ENCODE measurements around the gene PIK3R4.

PIK3R4 gene

DNA sequence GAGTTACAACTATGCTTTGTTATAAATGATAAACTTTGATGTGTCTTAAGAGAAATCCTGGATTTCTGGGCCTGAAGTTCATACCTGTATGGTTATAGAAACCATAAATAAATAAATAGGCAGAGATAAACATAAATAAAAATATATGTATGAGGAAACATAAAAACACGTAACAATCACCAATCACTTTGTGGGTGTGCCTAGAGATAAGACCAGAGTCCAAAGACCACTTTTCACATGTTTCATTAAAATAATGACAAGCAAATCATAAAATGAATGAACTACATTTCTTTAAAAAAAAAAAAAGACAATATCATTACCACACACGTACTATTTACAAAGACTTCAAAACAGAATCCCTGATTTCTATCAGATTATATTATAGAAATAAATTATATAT lies 14.1 kb downstream of the PIK3R4 start:
- H3K4me3 ChIP-seq (ENCODE audit: control insufficient read depth in 1 of 7, extremely low read depth in 1 of 7, insufficient read depth in 4 of 7, low read depth in 2 of 7, low read length in 6 of 7), result no peak overlapping the region
- no peaks in the 10 kb centered on the region for H3K9me3 ChIP-seq (ENCODE audit: control extremely low read depth in 1 of 5, control insufficient read depth in 4 of 5, insufficient read depth in 2 of 5, low read depth in 1 of 5, low read length in 4 of 5)
- CTCF ChIA-PET, result interaction anchor here (0.7 to 0.9 kb wide), 2 partner anchors 13 to 14 kb away, joined by 4 to 5 read pairs; no protein-coding TSS in a partner anchor
- no CpG with 5 or more reads among the region's 2 CpGs for WGBS (ENCODE audit: insufficient coverage)
- no peak overlapping the region for H3K27ac ChIP-seq (ENCODE audit: insufficient read depth in 1 of 2, low read depth in 1 of 2, low read length in 2 of 2, poor library complexity in 1 of 2, severe bottlenecking in 2 of 2)
- no peaks in the 10 kb centered on the region for H3K27me3 ChIP-seq (replicated peaks in 2 of 5; ENCODE audit: control insufficient read depth in 4 of 5, insufficient read depth in 5 of 5, low read length in 4 of 5)
- DNase-seq, result no peak
- H3K36me3 ChIP-seq (ENCODE audit: control insufficient read depth in 4 of 4, insufficient read depth in 4 of 4, low read length in 3 of 4), result peaks cover 8 to 36% (median 21%) of the 10 kb centered on the region in 4 experiments
- POLR2A ChIA-PET, result no interaction called here
- no peaks in the 10 kb centered on the region for H3K4me1 ChIP-seq (ENCODE audit: control extremely low read depth in 1 of 4, control insufficient read depth in 4 of 4, insufficient read depth in 4 of 4, low read length in 3 of 4)

DNA sequence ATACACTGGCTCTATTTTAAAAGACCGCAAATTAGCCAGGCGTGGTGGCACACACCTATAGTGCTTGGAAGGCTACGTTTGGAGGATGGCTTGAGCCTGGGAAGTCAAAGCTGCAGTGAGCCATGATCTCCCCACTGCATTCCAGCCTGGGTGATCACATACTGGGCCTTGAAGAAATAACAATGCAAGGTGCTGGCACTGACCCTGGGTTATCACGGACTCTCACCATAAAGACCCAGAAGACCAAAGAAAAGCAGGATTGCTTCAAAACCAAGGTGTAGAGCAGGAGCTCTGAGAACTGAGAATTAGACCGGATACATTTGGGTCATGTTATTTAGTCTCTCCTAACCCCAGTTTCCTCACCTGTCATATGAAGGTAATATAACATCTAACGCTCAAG lies 14.8 kb downstream of the PIK3R4 start:
- H3K36me3 ChIP-seq (ENCODE audit: control insufficient read depth in 4 of 4, insufficient read depth in 4 of 4, low read length in 3 of 4), result peaks cover 8 to 33% (median 19%) of the 10 kb centered on the region in 4 experiments
- no peaks in the 10 kb centered on the region for H3K27me3 ChIP-seq (replicated peaks in 2 of 5; ENCODE audit: control insufficient read depth in 4 of 5, insufficient read depth in 5 of 5, low read length in 4 of 5)
- WGBS (ENCODE audit: insufficient coverage), result 100% methylated on average over 5 of the region's 6 CpGs
- no peaks in the 10 kb centered on the region for H3K9me3 ChIP-seq (ENCODE audit: control extremely low read depth in 1 of 5, control insufficient read depth in 4 of 5, insufficient read depth in 2 of 5, low read depth in 1 of 5, low read length in 4 of 5)
- ChIA-PET CTCF (interaction anchor here (0.7 to 0.9 kb wide), 2 partner anchors 13 kb away, joined by 4 to 5 read pairs; no protein-coding TSS in a partner anchor), POLR2A (no interaction called here)
- H3K27ac ChIP-seq (ENCODE audit: insufficient read depth in 1 of 2, low read depth in 1 of 2, low read length in 2 of 2, poor library complexity in 1 of 2, severe bottlenecking in 2 of 2), result no peak overlapping the region
- no peak for DNase-seq
- no peaks in the 10 kb centered on the region for H3K4me1 ChIP-seq (ENCODE audit: control extremely low read depth in 1 of 4, control insufficient read depth in 4 of 4, insufficient read depth in 4 of 4, low read length in 3 of 4)
- H3K4me3 ChIP-seq (ENCODE audit: control insufficient read depth in 1 of 7, extremely low read depth in 1 of 7, insufficient read depth in 4 of 7, low read depth in 2 of 7, low read length in 6 of 7), result no peak overlapping the region

DNA sequence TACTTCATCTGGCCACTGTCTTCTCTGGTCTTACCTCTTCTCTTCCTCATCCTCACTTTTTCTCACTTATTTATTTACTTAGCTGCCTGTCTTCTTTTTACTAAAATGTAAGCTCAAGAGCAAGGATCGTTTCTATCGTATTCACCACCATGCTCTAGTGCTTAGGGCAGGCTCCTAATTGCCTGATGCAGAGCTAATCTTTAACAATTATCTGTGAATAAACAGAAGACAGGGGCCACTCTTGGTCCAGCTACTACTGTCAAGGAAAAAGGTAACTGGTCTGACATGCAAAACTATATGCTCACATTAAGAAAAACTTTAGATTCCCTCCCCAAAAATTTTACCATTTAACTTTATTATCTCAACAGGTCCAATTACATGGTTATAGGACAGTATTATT lies 17.5 kb downstream of the PIK3R4 start:
- Histone ChIP-seq H3K27me3 (replicated peaks in 2 of 5; ENCODE audit: control insufficient read depth in 4 of 5, insufficient read depth in 5 of 5, low read length in 4 of 5) (no peaks in the 10 kb centered on the region), H3K9me3 (ENCODE audit: control extremely low read depth in 1 of 5, control insufficient read depth in 4 of 5, insufficient read depth in 2 of 5, low read depth in 1 of 5, low read length in 4 of 5) (no peaks in the 10 kb centered on the region), H3K27ac (ENCODE audit: insufficient read depth in 1 of 2, low read depth in 1 of 2, low read length in 2 of 2, poor library complexity in 1 of 2, severe bottlenecking in 2 of 2) (no peak overlapping the region), H3K36me3 (ENCODE audit: control insufficient read depth in 4 of 4, insufficient read depth in 4 of 4, low read length in 3 of 4) (peaks cover 3 to 24% (median 14%) of the 10 kb centered on the region in 4 experiments), H3K4me1 (ENCODE audit: control extremely low read depth in 1 of 4, control insufficient read depth in 4 of 4, insufficient read depth in 4 of 4, low read length in 3 of 4) (peaks cover 0 to 2% (median 0%) of the 10 kb centered on the region in 4 experiments), H3K4me3 (ENCODE audit: control insufficient read depth in 1 of 7, extremely low read depth in 1 of 7, insufficient read depth in 4 of 7, low read depth in 2 of 7, low read length in 6 of 7) (no peak overlapping the region)
- ChIA-PET POLR2A (interaction anchor here (0.7 kb wide), 1 partner anchor 200 kb away, joined by 3 read pairs; no protein-coding TSS in a partner anchor), CTCF (interaction anchor here (1.3 to 1.6 kb wide), 2 partner anchors 9 to 13 kb away, joined by 4 to 6 read pairs; no protein-coding TSS in a partner anchor)
- DNase-seq, result no peak
- WGBS (ENCODE audit: insufficient coverage), result 88% methylated on average over 2 of the region's 2 CpGs

DNA sequence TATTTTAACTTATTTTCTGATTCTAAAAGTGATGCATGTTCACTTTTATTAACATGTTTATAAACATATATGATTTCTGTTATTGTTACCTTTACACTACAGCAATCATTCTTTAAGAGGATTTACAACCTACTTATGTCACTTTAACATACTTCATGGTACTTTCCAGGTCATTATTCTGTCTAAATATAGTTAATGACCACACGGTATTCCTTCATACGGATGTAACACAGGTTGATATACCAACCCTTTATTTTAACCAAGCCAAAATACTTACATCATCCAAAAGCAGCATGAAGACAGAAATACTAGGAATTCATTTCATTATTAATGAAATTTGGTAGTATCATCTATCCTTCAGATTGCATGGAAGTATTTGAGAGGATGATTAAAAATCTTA lies 18.6 kb downstream of the PIK3R4 start:
- DNase-seq, result no peak
- WGBS (ENCODE audit: insufficient coverage), result no CpG with 5 or more reads among the region's 2 CpGs
- ChIA-PET CTCF (no interaction called here), POLR2A (no interaction called here)
- Histone ChIP-seq H3K27me3 (replicated peaks in 2 of 5; ENCODE audit: control insufficient read depth in 4 of 5, insufficient read depth in 5 of 5, low read length in 4 of 5) (no peaks in the 10 kb centered on the region), H3K36me3 (ENCODE audit: control insufficient read depth in 4 of 4, insufficient read depth in 4 of 4, low read length in 3 of 4) (peaks cover 5 to 19% (median 12%) of the 10 kb centered on the region in 4 experiments), H3K9me3 (ENCODE audit: control extremely low read depth in 1 of 5, control insufficient read depth in 4 of 5, insufficient read depth in 2 of 5, low read depth in 1 of 5, low read length in 4 of 5) (no peaks in the 10 kb centered on the region), H3K27ac (ENCODE audit: insufficient read depth in 1 of 2, low read depth in 1 of 2, low read length in 2 of 2, poor library complexity in 1 of 2, severe bottlenecking in 2 of 2) (no peak overlapping the region), H3K4me1 (ENCODE audit: control extremely low read depth in 1 of 4, control insufficient read depth in 4 of 4, insufficient read depth in 4 of 4, low read length in 3 of 4) (peaks cover 0 to 2% (median 0%) of the 10 kb centered on the region in 4 experiments), H3K4me3 (ENCODE audit: control insufficient read depth in 1 of 7, extremely low read depth in 1 of 7, insufficient read depth in 4 of 7, low read depth in 2 of 7, low read length in 6 of 7) (no peak overlapping the region)

DNA sequence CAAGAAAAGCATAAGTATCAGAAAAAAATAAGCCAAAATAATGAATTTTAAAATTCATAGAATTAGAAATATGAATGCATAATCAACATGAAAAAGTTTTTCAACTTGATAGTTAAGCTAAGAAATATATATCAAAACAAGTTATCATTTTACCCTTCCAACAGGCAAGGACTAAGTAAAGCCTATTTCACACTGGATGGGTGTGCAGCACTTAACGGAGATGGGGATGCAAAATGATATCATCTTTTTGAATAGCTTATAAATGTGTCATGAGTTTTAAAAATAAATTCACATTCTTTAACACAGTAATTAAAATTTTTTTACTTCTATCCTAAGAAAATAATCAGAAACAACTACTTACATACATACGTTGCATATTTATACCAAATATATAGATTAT lies 20.9 kb downstream of the PIK3R4 start:
- CTCF ChIA-PET, result interaction anchor here (1.8 kb wide), 1 partner anchor 10 kb away, joined by 4 read pairs; no protein-coding TSS in a partner anchor
- POLR2A ChIA-PET, result no interaction called here
- DNase-seq, result no peak

DNA sequence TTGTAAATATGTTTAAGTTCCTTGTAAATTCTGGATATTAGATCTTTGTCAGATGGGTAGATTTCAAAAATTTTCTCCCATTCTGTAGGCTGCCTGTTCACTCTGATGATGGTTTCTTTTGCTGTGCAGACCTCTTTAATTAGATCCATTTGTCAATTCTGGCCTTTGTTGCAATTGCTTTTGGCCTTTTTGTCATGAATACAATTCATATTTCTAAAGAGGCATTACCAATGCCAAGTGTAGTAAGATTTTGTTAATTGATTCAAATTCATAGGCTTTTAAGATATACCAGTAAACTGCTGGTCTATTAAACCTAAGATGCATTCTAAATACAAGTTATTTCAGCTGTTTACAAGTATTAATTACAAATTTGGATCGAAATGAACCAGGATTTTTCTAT lies 31.0 kb downstream of the PIK3R4 start:
- ChIA-PET POLR2A (no interaction called here), CTCF (interaction anchor here (1.0 kb wide), 1 partner anchor 10 kb away, joined by 4 read pairs; no protein-coding TSS in a partner anchor)
- no peak for DNase-seq
- Histone ChIP-seq H3K4me3 (ENCODE audit: control insufficient read depth in 1 of 7, extremely low read depth in 1 of 7, insufficient read depth in 4 of 7, low read depth in 2 of 7, low read length in 6 of 7) (no peak overlapping the region), H3K9me3 (ENCODE audit: control extremely low read depth in 1 of 5, control insufficient read depth in 4 of 5, insufficient read depth in 2 of 5, low read depth in 1 of 5, low read length in 4 of 5) (no peaks in the 10 kb centered on the region), H3K27ac (ENCODE audit: insufficient read depth in 1 of 2, low read depth in 1 of 2, low read length in 2 of 2, poor library complexity in 1 of 2, severe bottlenecking in 2 of 2) (no peak overlapping the region), H3K36me3 (ENCODE audit: control insufficient read depth in 4 of 4, insufficient read depth in 4 of 4, low read length in 3 of 4) (peaks cover 4 to 19% (median 9%) of the 10 kb centered on the region in 4 experiments), H3K4me1 (ENCODE audit: control extremely low read depth in 1 of 4, control insufficient read depth in 4 of 4, insufficient read depth in 4 of 4, low read length in 3 of 4) (no peaks in the 10 kb centered on the region), H3K27me3 (replicated peaks in 2 of 5; ENCODE audit: control insufficient read depth in 4 of 5, insufficient read depth in 5 of 5, low read length in 4 of 5) (no peaks in the 10 kb centered on the region)
- WGBS (ENCODE audit: insufficient coverage), result no CpG with 5 or more reads among the region's 1 CpG

More for the DNA sequence above, 20.9 kb downstream of the PIK3R4 start:
- peaks cover 5 to 9% (median 7%) of the 10 kb centered on the region in 4 experiments for H3K36me3 ChIP-seq (ENCODE audit: control insufficient read depth in 4 of 4, insufficient read depth in 4 of 4, low read length in 3 of 4)
- WGBS (ENCODE audit: insufficient coverage), result no CpG with 5 or more reads among the region's 2 CpGs
- H3K27me3 ChIP-seq (replicated peaks in 2 of 5; ENCODE audit: control insufficient read depth in 4 of 5, insufficient read depth in 5 of 5, low read length in 4 of 5), result no peaks in the 10 kb centered on the region
- no peaks in the 10 kb centered on the region for H3K9me3 ChIP-seq (ENCODE audit: control extremely low read depth in 1 of 5, control insufficient read depth in 4 of 5, insufficient read depth in 2 of 5, low read depth in 1 of 5, low read length in 4 of 5)
- no peak overlapping the region for H3K4me3 ChIP-seq (ENCODE audit: control insufficient read depth in 1 of 7, extremely low read depth in 1 of 7, insufficient read depth in 4 of 7, low read depth in 2 of 7, low read length in 6 of 7)
- peaks cover 0 to 2% (median 0%) of the 10 kb centered on the region in 4 experiments for H3K4me1 ChIP-seq (ENCODE audit: control extremely low read depth in 1 of 4, control insufficient read depth in 4 of 4, insufficient read depth in 4 of 4, low read length in 3 of 4)
- no peak overlapping the region for H3K27ac ChIP-seq (ENCODE audit: insufficient read depth in 1 of 2, low read depth in 1 of 2, low read length in 2 of 2, poor library complexity in 1 of 2, severe bottlenecking in 2 of 2)

DNA sequence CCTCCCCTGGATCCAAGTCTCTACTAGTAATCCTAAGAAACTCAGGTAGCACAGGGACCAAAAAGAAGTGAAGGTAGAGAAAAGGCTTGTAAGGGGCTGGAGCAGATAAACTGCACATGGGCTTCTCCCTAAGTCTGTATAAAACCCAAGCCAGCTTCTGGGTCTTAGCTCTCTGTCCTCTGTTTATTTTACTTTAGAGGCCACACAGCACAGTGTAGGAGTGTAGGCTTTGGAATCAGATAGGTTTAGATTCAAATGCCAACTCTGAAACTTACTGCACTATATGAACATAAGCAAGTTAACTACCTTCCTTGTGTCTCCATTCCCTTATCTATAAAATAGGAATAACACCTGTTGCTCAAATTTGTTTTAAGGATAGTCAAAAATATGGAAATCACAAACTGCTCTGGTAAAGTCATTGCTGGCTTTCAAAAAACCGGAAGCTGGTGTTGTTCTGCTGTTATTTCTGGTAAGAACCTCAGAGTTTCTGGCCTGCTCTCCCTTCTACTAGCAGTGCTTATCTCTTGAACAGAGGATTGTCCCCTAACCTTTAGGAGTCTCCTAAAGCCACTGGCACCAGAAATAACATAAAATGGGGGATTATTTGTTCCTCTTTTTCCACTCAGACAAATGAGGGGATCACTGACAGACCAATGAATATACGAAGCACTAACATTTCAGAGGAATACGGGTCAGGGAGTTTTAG lies 33.8 kb downstream of the PIK3R4 start:
- CTCF ChIA-PET, result interaction anchor here (2.6 kb wide), 1 partner anchor 12 kb away, joined by 8 read pairs; no protein-coding TSS in a partner anchor
- DNase-seq, result peak in 2 of 3 donors; percentile 9 to 32
- H3K36me3 ChIP-seq (ENCODE audit: control insufficient read depth in 4 of 4, insufficient read depth in 4 of 4, low read length in 3 of 4), result peaks cover 2 to 19% (median 9%) of the 10 kb centered on the region in 4 experiments
- no peak overlapping the region for H3K27ac ChIP-seq (ENCODE audit: insufficient read depth in 1 of 2, low read depth in 1 of 2, low read length in 2 of 2, poor library complexity in 1 of 2, severe bottlenecking in 2 of 2)
- H3K4me1 ChIP-seq (ENCODE audit: control extremely low read depth in 1 of 4, control insufficient read depth in 4 of 4, insufficient read depth in 4 of 4, low read length in 3 of 4), result no peaks in the 10 kb centered on the region
- WGBS (ENCODE audit: insufficient coverage), result 79% methylated on average over 3 of the region's 3 CpGs
- POLR2A ChIA-PET, result no interaction called here
- H3K4me3 ChIP-seq (ENCODE audit: control insufficient read depth in 1 of 7, extremely low read depth in 1 of 7, insufficient read depth in 4 of 7, low read depth in 2 of 7, low read length in 6 of 7), result no peak overlapping the region
- no peaks in the 10 kb centered on the region for H3K27me3 ChIP-seq (replicated peaks in 2 of 5; ENCODE audit: control insufficient read depth in 4 of 5, insufficient read depth in 5 of 5, low read length in 4 of 5)
- no peaks in the 10 kb centered on the region for H3K9me3 ChIP-seq (ENCODE audit: control extremely low read depth in 1 of 5, control insufficient read depth in 4 of 5, insufficient read depth in 2 of 5, low read depth in 1 of 5, low read length in 4 of 5)

Data from common myeloid progenitor, CD34-positive (primary cell).